Mammary epithelial cell (primary cell): ENCODE results near the gene FRS2.

Experiments
- CTCF ChIP-seq, 2 donors: IDR thresholded peaks in 1 of 2; conservative IDR thresholded peaks in 1 of 2; 2 replicates each; pipeline ENCODE4 v1.5.1; 2011 to 2012; ENCODE audit warnings: inconsistent platforms in 2 of 2, low read length in 2 of 2, mild to moderate bottlenecking in 2 of 2, control low read depth in 1 of 2, low read depth in 1 of 2; ENCODE audit not compliant: insufficient read depth in 1 of 2; ENCODE audit errors: extremely low read depth in 1 of 2
- EZH2 ChIP-seq: IDR thresholded peaks from 2 replicates; pipeline ENCODE4 v1.6.1; 2012; ENCODE audit warnings: low read length, inconsistent platforms, borderline replicate concordance

GRCh38 chr12:69425417-69425816 lies 44.8 kb upstream of the FRS2 start:
- TF ChIP-seq CTCF (conservative IDR thresholded peaks at IDR 0.05 in 1 of 2, IDR thresholded peaks at IDR 0.05 in 1 of 2; ENCODE audit: extremely low read depth in 1 of 2, insufficient read depth in 1 of 2, low read depth in 1 of 2, low read length in 2 of 2) (no peak), EZH2 (no peak)
